ENCODE measurements around the gene ADISSP. TPM values are rescaled to one million over a fixed set of nuclear protein-coding genes. Genes with fewer than 3 reads are reported as not detected.

ADISSP gene
- total RNA-seq, 1 experiment from 2014 or later = 80.3 TPM

DNA sequence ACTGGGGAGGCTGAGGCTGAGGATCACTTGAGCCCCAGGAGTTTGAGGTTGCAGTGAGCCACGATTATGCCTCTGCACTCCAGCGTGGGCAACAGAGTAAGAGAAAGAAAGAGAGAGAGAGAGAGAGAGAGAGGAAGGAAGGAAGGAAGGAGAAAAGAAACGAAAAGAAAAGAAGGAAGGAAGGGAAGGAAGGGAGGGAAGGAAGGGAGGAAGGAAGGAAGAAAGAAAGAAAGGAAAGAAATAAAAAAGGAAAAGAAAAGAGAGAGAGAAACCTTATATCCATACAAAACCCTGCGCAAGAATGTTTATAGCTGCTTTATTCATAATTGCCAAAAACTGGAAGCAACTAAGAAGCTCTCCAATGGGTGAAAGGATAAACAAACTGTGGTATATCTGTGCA, 43.2 kb downstream of the ADISSP start:
- Histone ChIP-seq H3K27ac (ENCODE audit: low read depth, low read length, poor library complexity, severe bottlenecking) (no peak overlapping the region), H3K4me1 (ENCODE audit: insufficient read depth, low read length, poor library complexity, severe bottlenecking) (peaks cover 9% of the 10 kb centered on the region), H3K27me3 (replicated peaks; ENCODE audit: insufficient read depth, low read depth, low read length, poor library complexity) (peaks cover 4% of the 10 kb centered on the region), H3K9me3 (ENCODE audit: low read depth, low read length, poor library complexity, severe bottlenecking) (no peaks in the 10 kb centered on the region), H3K36me3 (ENCODE audit: insufficient read depth, low read length, poor library complexity, severe bottlenecking) (no peaks in the 10 kb centered on the region), H3K4me3 (ENCODE audit: low read depth, low read length, poor library complexity, severe bottlenecking) (no peak overlapping the region)
- CTCF ChIA-PET = no interaction called here
- no peak for TF ChIP-seq EZH2 (IDR thresholded peaks at IDR 0.05; ENCODE audit: borderline replicate concordance, low read depth, low read length, poor library complexity, severe bottlenecking)
- TF ChIP-seq, protein P1, sequence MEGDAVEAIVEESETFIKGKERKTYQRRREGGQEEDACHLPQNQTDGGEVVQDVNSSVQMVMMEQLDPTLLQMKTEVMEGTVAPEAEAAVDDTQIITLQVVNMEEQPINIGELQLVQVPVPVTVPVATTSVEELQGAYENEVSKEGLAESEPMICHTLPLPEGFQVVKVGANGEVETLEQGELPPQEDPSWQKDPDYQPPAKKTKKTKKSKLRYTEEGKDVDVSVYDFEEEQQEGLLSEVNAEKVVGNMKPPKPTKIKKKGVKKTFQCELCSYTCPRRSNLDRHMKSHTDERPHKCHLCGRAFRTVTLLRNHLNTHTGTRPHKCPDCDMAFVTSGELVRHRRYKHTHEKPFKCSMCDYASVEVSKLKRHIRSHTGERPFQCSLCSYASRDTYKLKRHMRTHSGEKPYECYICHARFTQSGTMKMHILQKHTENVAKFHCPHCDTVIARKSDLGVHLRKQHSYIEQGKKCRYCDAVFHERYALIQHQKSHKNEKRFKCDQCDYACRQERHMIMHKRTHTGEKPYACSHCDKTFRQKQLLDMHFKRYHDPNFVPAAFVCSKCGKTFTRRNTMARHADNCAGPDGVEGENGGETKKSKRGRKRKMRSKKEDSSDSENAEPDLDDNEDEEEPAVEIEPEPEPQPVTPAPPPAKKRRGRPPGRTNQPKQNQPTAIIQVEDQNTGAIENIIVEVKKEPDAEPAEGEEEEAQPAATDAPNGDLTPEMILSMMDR (conservative IDR thresholded peaks at IDR 0.05; ENCODE audit: low read depth, low read length) = no peak
- intact Hi-C loops (cut with micrococcal nuclease; ENCODE audit: unreplicated experiment) = no loop called here
- no TSS peak for BruUV-seq (replicated peaks)
- no peak for DNase-seq (ENCODE audit: low spot score)
- POLR2A ChIA-PET (ENCODE audit: low non-redundant PET) = interaction anchor here (0.5 kb wide), 1 partner anchor 16 kb away, joined by 12 read pairs; no protein-coding TSS in a partner anchor

DNA sequence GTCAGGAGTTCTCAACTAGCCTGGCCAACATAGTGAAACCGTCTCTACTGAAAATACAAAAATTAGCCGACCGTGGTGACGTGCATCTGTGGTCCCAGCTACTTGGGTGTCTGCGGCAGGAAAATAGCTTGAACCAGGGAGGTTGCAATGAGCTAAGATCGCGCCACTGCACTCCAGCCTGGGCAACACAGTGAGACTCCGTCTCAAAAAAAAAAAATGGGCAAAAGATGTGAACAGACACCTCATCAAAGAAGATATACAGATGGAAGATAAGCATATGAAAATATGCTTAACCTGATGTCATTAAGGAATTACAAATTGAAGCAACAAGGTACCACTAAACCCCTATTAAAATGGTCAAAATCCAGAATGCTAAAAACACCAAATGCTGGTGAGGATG, 44.3 kb downstream of the ADISSP start:
- DNase-seq (ENCODE audit: low spot score) = no peak
- peaks cover 9% of the 10 kb centered on the region for H3K4me1 ChIP-seq (ENCODE audit: insufficient read depth, low read length, poor library complexity, severe bottlenecking)
- no peaks in the 10 kb centered on the region for H3K36me3 ChIP-seq (ENCODE audit: insufficient read depth, low read length, poor library complexity, severe bottlenecking)
- CTCF ChIA-PET = no interaction called here
- intact Hi-C loops (cut with micrococcal nuclease; ENCODE audit: unreplicated experiment) = no loop called here
- TF ChIP-seq, protein P1 (conservative IDR thresholded peaks at IDR 0.05; ENCODE audit: low read depth, low read length) = no peak
- no peak for TF ChIP-seq EZH2 (IDR thresholded peaks at IDR 0.05; ENCODE audit: borderline replicate concordance, low read depth, low read length, poor library complexity, severe bottlenecking)
- H3K27me3 ChIP-seq (replicated peaks; ENCODE audit: insufficient read depth, low read depth, low read length, poor library complexity) = peaks cover 4% of the 10 kb centered on the region
- H3K9me3 ChIP-seq (ENCODE audit: low read depth, low read length, poor library complexity, severe bottlenecking) = no peaks in the 10 kb centered on the region
- no peak overlapping the region for H3K4me3 ChIP-seq (ENCODE audit: low read depth, low read length, poor library complexity, severe bottlenecking)
- no TSS peak for BruUV-seq (replicated peaks)
- POLR2A ChIA-PET (ENCODE audit: low non-redundant PET) = no interaction called here
- no peak overlapping the region for H3K27ac ChIP-seq (ENCODE audit: low read depth, low read length, poor library complexity, severe bottlenecking)

DNA sequence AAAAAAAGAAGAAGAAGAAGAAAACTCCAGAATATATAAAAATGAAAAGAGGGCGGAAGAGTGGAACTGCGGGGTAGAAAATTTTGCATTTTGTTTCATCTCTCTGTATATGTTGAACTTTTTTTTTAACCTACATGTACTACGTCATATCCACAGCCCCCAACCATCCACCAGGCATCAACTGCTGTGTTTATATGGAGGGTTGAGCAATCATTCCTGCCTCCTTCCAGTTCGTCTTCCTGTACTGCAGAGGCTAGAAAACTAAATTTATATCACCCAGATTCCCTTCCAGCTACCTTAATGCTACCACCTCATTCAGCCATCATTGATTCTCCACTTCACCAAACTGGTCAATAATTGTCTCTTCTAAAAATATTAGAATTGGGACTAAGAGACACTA, 45.6 kb downstream of the ADISSP start:
- H3K36me3 ChIP-seq (ENCODE audit: insufficient read depth, low read length, poor library complexity, severe bottlenecking) = no peaks in the 10 kb centered on the region
- BruUV-seq (replicated peaks) = no TSS peak
- H3K27me3 ChIP-seq (replicated peaks; ENCODE audit: insufficient read depth, low read depth, low read length, poor library complexity) = peaks cover 4% of the 10 kb centered on the region
- ChIA-PET POLR2A (ENCODE audit: low non-redundant PET) (no interaction called here), CTCF (no interaction called here)
- intact Hi-C loops (cut with micrococcal nuclease; ENCODE audit: unreplicated experiment) = no loop called here
- H3K4me3 ChIP-seq (ENCODE audit: low read depth, low read length, poor library complexity, severe bottlenecking) = no peak overlapping the region
- no peak overlapping the region for H3K27ac ChIP-seq (ENCODE audit: low read depth, low read length, poor library complexity, severe bottlenecking)
- no peak for DNase-seq (ENCODE audit: low spot score)
- H3K9me3 ChIP-seq (ENCODE audit: low read depth, low read length, poor library complexity, severe bottlenecking) = no peaks in the 10 kb centered on the region
- TF ChIP-seq EZH2 (IDR thresholded peaks at IDR 0.05; ENCODE audit: borderline replicate concordance, low read depth, low read length, poor library complexity, severe bottlenecking) = no peak
- TF ChIP-seq, protein P1 (conservative IDR thresholded peaks at IDR 0.05; ENCODE audit: low read depth, low read length) = no peak
- H3K4me1 ChIP-seq (ENCODE audit: insufficient read depth, low read length, poor library complexity, severe bottlenecking) = no peaks in the 10 kb centered on the region
